CD1c-positive myeloid dendritic cell (primary cell): ENCODE data around the gene DNAJB1.
"Not testable (repeated sequence)": the region's sequence is repeated elsewhere in the genome, so short reads cannot be mapped to it uniquely, and the experiment has no call there.

Experiments used
- DNase-seq: peaks from one replicate; pipeline ENCODE4 v3.0.0-alpha.2; 2016; ENCODE audit errors: extremely low spot score

Gene DNAJB1

GRCh38 chr19:14520543-14520942 is 2.3 kb upstream of the DNAJB1 start:
- no peak for DNase-seq

- DNase-seq: peak; percentile 68
Measured at GRCh38 chr19:14519860-14520407, 1.7 kb upstream of the DNAJB1 start.

GRCh38 chr19:14519245-14519859 is 1.2 kb upstream of the DNAJB1 start:
- DNase-seq: no peak

- DNase-seq: no peak
Measured at GRCh38 chr19:14517446-14517839, 754 bp downstream of the DNAJB1 start.

- no peak for DNase-seq
Measured at GRCh38 chr19:14516746-14517438, 1.3 kb downstream of the DNAJB1 start.

GRCh38 chr19:14516048-14516534 is 2.1 kb downstream of the DNAJB1 start:
- no peak for DNase-seq

- DNase-seq: no peak
Measured at GRCh38 chr19:14515501-14516047, 2.6 kb downstream of the DNAJB1 start.

- no peak for DNase-seq
Measured at GRCh38 chr19:14514215-14514863, 3.9 kb downstream of the DNAJB1 start.

GRCh38 chr19:14512406-14512961 is 5.7 kb downstream of the DNAJB1 start:
- DNase-seq: no peak

- DNase-seq: peak; percentile 27
Measured at GRCh38 chr19:14511229-14511593, 7.0 kb downstream of the DNAJB1 start.

- peak; percentile 91 for DNase-seq
Measured at GRCh38 chr19:14510311-14511228, 7.6 kb downstream of the DNAJB1 start.

GRCh38 chr19:14507704-14508542 is 10.3 kb downstream of the DNAJB1 start:
- DNase-seq: peak; percentile 77

GRCh38 chr19:14505488-14506239 is 12.5 kb downstream of the DNAJB1 start:
- DNase-seq: peak; percentile 76

- not testable (repeated sequence) for DNase-seq
Measured at GRCh38 chr19:14504575-14504974, 13.6 kb downstream of the DNAJB1 start.

GRCh38 chr19:14503285-14503684 is 14.9 kb downstream of the DNAJB1 start:
- no peak for DNase-seq

- no peak for DNase-seq
Measured at GRCh38 chr19:14502334-14503092, 15.7 kb downstream of the DNAJB1 start.

GRCh38 chr19:14497228-14497921 is 20.8 kb downstream of the DNAJB1 start:
- peak; percentile 26 for DNase-seq

- no peak for DNase-seq
Measured at GRCh38 chr19:14496834-14497227, 21.4 kb downstream of the DNAJB1 start.
